Fibroblast of mammary gland (primary cell): ENCODE data around the gene KIF22.
A peak's percentile ranks its signal among the peaks of the same experiment; 100 is the strongest.

ENCODE experiments used
- DNase-seq: peaks from one replicate; pipeline ENCODE4 v3.0.0-alpha.2; 2010; ENCODE audit warnings: low read depth
- H3K4me3 ChIP-seq: 2 replicates; pipeline ENCODE4 v1.5.1; 2011; ENCODE audit warnings: low read depth, mild to moderate bottlenecking, low read length, moderate library complexity; ENCODE audit not compliant: control insufficient read depth
- TF ChIP-seq, protein P1 (sequence below): conservative IDR thresholded peaks from 2 replicates; pipeline ENCODE4 v1.5.1; 2011; ENCODE audit warnings: low read depth, low read length, inconsistent platforms; ENCODE audit not compliant: control insufficient read depth, insufficient read depth

Gene KIF22

DNA sequence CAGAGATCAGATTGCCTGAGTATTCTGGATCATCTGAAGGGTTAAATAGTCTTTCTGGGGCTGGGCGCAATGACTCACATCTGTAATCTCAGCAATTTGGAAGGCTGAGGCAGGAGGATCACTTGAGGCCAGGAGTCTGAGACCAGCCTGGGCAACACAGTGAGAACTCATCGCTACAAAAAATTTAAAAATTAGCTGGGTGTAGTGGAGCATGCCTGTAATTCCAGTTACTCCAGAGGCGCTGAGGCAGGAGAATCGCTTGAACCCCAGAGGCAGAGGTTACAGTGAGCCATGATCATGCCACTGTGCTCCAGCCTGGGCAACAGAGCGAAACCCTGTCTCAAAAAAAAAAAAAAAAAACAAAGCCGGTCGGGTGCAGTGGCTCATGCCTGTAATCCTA lies 45.4 kb downstream of the KIF22 start:
- TF ChIP-seq, protein P1, sequence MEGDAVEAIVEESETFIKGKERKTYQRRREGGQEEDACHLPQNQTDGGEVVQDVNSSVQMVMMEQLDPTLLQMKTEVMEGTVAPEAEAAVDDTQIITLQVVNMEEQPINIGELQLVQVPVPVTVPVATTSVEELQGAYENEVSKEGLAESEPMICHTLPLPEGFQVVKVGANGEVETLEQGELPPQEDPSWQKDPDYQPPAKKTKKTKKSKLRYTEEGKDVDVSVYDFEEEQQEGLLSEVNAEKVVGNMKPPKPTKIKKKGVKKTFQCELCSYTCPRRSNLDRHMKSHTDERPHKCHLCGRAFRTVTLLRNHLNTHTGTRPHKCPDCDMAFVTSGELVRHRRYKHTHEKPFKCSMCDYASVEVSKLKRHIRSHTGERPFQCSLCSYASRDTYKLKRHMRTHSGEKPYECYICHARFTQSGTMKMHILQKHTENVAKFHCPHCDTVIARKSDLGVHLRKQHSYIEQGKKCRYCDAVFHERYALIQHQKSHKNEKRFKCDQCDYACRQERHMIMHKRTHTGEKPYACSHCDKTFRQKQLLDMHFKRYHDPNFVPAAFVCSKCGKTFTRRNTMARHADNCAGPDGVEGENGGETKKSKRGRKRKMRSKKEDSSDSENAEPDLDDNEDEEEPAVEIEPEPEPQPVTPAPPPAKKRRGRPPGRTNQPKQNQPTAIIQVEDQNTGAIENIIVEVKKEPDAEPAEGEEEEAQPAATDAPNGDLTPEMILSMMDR: no peak
- no peak overlapping the region for H3K4me3 ChIP-seq
- DNase-seq: no peak

DNA sequence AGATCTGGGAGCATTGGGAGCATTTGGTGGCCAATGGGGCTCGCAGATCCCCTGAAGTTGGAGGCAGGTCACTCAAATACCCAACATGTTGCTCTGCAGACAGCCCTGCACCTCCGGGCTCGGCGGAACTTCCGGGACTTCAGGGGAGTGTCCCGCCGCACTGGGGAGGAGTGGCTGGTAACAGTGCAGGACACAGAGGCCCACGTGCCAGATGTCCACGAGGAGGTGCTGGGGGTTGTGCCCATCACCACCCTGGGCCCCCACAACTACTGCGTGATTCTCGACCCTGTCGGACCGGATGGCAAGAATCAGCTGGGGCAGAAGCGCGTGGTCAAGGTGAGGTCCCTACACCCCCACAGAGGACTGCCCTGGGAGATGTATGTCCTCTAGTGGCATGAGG lies 46.1 kb downstream of the KIF22 start:
- H3K4me3 ChIP-seq: no peak overlapping the region
- DNase-seq: no peak
- TF ChIP-seq, protein P1: no peak

DNA sequence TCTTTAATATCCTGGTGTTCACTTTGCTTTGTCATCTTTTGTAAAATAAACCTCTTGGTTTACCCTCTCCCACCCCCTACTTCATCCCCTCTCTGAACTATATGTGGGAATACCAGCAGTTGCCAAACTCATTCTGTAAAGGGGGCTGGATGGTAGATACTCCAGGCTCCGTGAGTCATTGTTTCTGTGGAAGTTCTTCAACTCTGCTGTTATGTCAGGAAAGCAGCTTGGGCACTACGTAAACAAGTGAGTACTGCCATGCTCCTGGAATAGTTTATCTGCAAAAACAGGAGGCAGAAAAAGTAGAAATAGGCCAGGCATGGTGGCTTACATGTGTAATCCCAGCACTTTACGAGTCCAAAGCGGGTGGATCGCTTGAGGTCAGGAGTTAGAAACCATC lies 47.3 kb downstream of the KIF22 start:
- TF ChIP-seq, protein P1: no peak
- H3K4me3 ChIP-seq: no peak overlapping the region
- no peak for DNase-seq

DNA sequence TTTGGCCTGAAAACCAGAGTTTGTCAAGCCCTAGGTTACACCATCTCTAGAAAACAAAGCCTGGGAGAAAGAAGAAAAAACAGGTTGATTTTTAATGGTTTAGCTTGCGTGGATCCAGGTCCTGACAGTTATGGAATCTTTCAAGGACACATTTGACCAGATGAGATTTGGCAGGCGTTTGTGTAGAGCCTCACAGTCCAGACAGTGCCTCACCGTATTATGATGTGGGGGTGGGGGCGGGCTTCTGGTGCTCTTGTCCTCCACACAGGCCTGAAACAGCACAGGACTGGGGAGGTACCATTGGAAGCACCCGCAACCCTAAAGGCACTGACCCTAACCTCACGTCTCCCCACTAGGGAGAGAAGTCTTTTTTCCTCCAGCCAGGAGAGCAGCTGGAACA lies 49.3 kb downstream of the KIF22 start:
- no peak overlapping the region for H3K4me3 ChIP-seq
- DNase-seq: no peak
- TF ChIP-seq, protein P1: no peak

DNA sequence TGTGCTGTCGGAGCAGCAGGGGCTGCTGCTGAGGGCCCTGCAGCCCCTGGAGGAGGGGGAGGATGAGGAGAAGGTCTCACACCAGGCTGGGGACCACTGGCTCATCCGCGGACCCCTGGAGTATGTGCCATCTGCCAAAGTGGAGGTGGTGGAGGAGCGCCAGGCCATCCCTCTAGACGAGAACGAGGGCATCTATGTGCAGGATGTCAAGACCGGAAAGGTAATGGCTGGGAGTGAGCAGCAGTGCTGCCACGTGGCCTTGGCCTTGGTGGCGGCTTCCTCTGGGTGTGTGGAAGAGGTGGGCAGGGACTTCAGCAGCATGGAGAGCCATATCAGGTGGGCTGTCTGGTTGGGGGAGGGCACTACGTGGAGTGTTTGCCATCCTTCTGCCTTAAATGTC lies 49.7 kb downstream of the KIF22 start:
- TF ChIP-seq, protein P1: no peak
- H3K4me3 ChIP-seq: no peak overlapping the region
- no peak for DNase-seq

DNA sequence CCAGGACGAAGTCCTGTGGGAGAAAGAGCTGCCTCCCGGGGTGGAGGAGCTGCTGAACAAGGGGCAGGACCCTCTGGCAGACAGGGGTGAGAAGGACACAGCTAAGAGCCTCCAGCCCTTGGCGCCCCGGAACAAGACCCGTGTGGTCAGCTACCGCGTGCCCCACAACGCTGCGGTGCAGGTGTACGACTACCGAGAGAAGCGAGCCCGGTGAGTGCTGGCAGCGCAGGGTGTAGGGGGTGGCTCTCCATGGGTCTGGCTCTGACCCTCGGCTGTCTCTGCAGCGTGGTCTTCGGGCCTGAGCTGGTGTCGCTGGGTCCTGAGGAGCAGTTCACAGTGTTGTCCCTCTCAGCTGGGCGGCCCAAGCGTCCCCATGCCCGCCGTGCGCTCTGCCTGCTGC lies 51.1 kb downstream of the KIF22 start:
- TF ChIP-seq, protein P1: no peak
- DNase-seq: no peak

DNA sequence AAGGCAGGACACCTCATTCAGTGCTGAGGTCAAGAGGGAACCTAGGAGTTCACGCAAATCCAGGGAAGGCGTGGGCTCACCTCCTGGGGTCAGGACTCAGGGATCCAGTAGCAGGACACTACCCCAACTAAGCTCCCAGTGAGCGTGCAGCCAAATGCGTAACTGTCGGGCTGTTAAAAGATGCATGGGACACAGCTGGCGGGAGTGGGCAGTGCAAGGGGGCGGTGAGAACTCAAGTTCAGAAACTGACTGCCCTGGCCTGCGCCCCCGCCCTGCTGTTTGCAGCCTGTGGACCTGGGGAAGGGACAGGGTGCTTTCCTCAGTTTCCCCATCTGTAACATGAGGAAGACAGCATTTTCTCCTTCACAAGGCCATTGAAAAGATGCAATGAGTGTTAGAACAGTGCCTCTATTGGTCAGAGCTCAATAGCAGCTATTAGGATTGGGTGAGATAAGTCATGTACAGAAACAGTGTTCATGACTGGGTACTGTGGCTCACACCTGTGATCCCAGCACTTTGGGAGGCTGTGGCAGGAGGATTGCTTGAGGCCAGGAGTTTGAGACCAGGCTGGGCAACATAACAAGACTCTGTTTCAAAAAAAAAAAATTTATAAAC lies 52.3 kb downstream of the KIF22 start:
- TF ChIP-seq, protein P1: peak; percentile 14
- no peak overlapping the region for H3K4me3 ChIP-seq
- no peak for DNase-seq

More for the DNA sequence above, 51.1 kb downstream of the KIF22 start:
- H3K4me3 ChIP-seq: no peak overlapping the region
